Liver (tissue), 9 donors: Measurements from ENCODE around the gene IL22RA1. TPM values are rescaled to one million over a fixed set of nuclear protein-coding genes. Genes with fewer than 3 reads are reported as not detected.

Source experiments
- DNase-seq: peaks from one replicate; pipeline ENCODE4 v3.0.0-alpha.2; 2017; ENCODE audit warnings: low spot score
- H3K27ac ChIP-seq, 2 donors: one replicate each; pipeline ENCODE4 v1.7.0; 2013; ENCODE audit warnings: inconsistent platforms in 2 of 2, low read length in 2 of 2, control low read depth in 1 of 2, low read depth in 1 of 2, mild to moderate bottlenecking in 1 of 2
- H3K27me3 ChIP-seq, 4 donors: one replicate each; pipeline versions ENCODE4 v1.6.1 to v1.7.0; 2013; ENCODE audit warnings: low read length in 3 of 4, inconsistent platforms in 1 of 4, mild to moderate bottlenecking in 1 of 4, moderate library complexity in 1 of 4; ENCODE audit not compliant: control insufficient read depth in 4 of 4, insufficient read depth in 4 of 4
- H3K36me3 ChIP-seq, 4 donors: one replicate each; pipeline versions ENCODE4 v1.6.1 to v1.7.0; 2013; ENCODE audit warnings: low read length in 3 of 4, mild to moderate bottlenecking in 3 of 4, low read depth in 1 of 4, moderate library complexity in 1 of 4; ENCODE audit not compliant: control insufficient read depth in 4 of 4, insufficient read depth in 3 of 4
- H3K4me1 ChIP-seq, 4 donors: one replicate each; pipeline versions ENCODE4 v1.6.1 to v1.7.0; 2013; ENCODE audit warnings: low read length in 3 of 4, mild to moderate bottlenecking in 3 of 4, moderate library complexity in 1 of 4; ENCODE audit not compliant: control insufficient read depth in 4 of 4, insufficient read depth in 4 of 4
- H3K4me3 ChIP-seq, 3 donors: one replicate each; pipeline versions ENCODE4 v1.6.1 to v1.7.0; 2013; ENCODE audit warnings: low read length in 3 of 3, control low read depth in 1 of 3, low read depth in 1 of 3, mild to moderate bottlenecking in 1 of 3
- H3K9ac ChIP-seq, 2 donors: one replicate each; pipeline ENCODE4 v1.7.0; 2013; ENCODE audit warnings: low read length in 2 of 2, mild to moderate bottlenecking in 2 of 2, moderate library complexity in 2 of 2, control low read depth in 1 of 2, low read depth in 1 of 2
- H3K9me3 ChIP-seq, 4 donors: one replicate each; pipeline versions ENCODE4 v1.6.1 to v1.7.0; 2013; ENCODE audit warnings: low read length in 3 of 4; ENCODE audit not compliant: control insufficient read depth in 4 of 4
- CTCF ChIP-seq: fragments of 150-350 bp; IDR thresholded peaks from 2 replicates; pipeline ENCODE4 v1.5.1; 2017; ENCODE audit warnings: improper control_type of control experiment, low read depth, low read length; ENCODE audit not compliant: missing input control
- FOXA1 ChIP-seq: IDR thresholded peaks from 2 replicates; pipeline ENCODE4 v1.6.1; 2016; ENCODE audit warnings: antibody characterized with exemption
- FOXA2 ChIP-seq: IDR thresholded peaks from 2 replicates; pipeline ENCODE4 v1.6.1; 2016; ENCODE audit warnings: antibody characterized with exemption
- GABPA ChIP-seq, 2 donors: IDR thresholded peaks in 1 of 2; conservative IDR thresholded peaks in 1 of 2; 2 replicates each; pipeline ENCODE4 v1.6.1; 2016; ENCODE audit warnings: antibody characterized with exemption in 2 of 2, mild to moderate bottlenecking in 1 of 2, moderate library complexity in 1 of 2
- HNF4A ChIP-seq, 2 donors: conservative IDR thresholded peaks; 2 replicates each; pipeline ENCODE4 v1.6.1; 2016; ENCODE audit warnings: antibody characterized with exemption in 2 of 2, mild to moderate bottlenecking in 2 of 2
- JUND ChIP-seq, 2 donors: IDR thresholded peaks; 2 replicates each; pipeline ENCODE4 v1.6.1; 2016; ENCODE audit warnings: antibody characterized with exemption in 2 of 2
- NR2F2 ChIP-seq: IDR thresholded peaks from 2 replicates; pipeline ENCODE4 v1.6.1; 2016; ENCODE audit warnings: antibody characterized with exemption
- RXRA ChIP-seq, 2 donors: IDR thresholded peaks; 2 replicates each; pipeline ENCODE4 v1.6.1; 2017 to 2018; ENCODE audit warnings: antibody characterized with exemption in 2 of 2, mild to moderate bottlenecking in 1 of 2
- SP1 ChIP-seq: IDR thresholded peaks from 2 replicates; pipeline ENCODE4 v1.6.1; 2018; ENCODE audit warnings: antibody characterized with exemption, mild to moderate bottlenecking
- TAF1 ChIP-seq: conservative IDR thresholded peaks from 2 replicates; pipeline ENCODE4 v1.6.1; 2016; ENCODE audit warnings: antibody characterized with exemption, mild to moderate bottlenecking
- ZBTB33 ChIP-seq: IDR thresholded peaks from 2 replicates; pipeline ENCODE4 v1.6.1; 2016; ENCODE audit warnings: antibody characterized with exemption
- WGBS: extraction: QIAGEN DNeasy Blood & Tissue Kit; methylation state at CpG from one replicate; pipeline ENCODE4 v1.1.7; 2013; 5-methylcytosine and 5-hydroxymethylcytosine counted together
- polyA plus RNA-seq, 2 donors: library from polyadenylated mRNA; stranded (reverse) in 1 of 2; unstranded in 1 of 2; fragments of 200-250 nt in 1 of 2; fragments of >200 nt in 1 of 2; fragmentation: Nextera tagmentation in 1 of 2; extraction: Ambion mirVana in 1 of 2; gene quantifications; one replicate each; pipeline versions ENCODE4 v1.2.1 to v1.2.3, GENCODE V29; 2013 to 2015
- total RNA-seq, 2 donors: library from RNA; depleted of rRNA; stranded (reverse); fragments of >200 nt; gene quantifications; one replicate each; pipeline ENCODE4 v1.2.3, GENCODE V29; 2014
- TF ChIP-seq, protein P1 (sequence below): IDR thresholded peaks from 2 replicates; pipeline ENCODE4 v1.6.1; 2016; ENCODE audit warnings: antibody characterized with exemption, mild to moderate bottlenecking
- TF ChIP-seq, protein P2 (sequence below): IDR thresholded peaks from 2 replicates; pipeline ENCODE4 v1.6.1; 2016; ENCODE audit warnings: antibody characterized with exemption
- TF ChIP-seq, protein P3 (sequence below): IDR thresholded peaks from 2 replicates; pipeline ENCODE4 v1.6.1; 2016; ENCODE audit warnings: antibody characterized with exemption
- donor health status: healthy.
- donor health status: healthy.
- donor health status: healthy.
- donor health status: healthy.
- donor health status: healthy.

IL22RA1 gene
- total and polyA plus RNA-seq, 4 donors, result 2.1 to 4.5 (median 3.4) TPM

DNA sequence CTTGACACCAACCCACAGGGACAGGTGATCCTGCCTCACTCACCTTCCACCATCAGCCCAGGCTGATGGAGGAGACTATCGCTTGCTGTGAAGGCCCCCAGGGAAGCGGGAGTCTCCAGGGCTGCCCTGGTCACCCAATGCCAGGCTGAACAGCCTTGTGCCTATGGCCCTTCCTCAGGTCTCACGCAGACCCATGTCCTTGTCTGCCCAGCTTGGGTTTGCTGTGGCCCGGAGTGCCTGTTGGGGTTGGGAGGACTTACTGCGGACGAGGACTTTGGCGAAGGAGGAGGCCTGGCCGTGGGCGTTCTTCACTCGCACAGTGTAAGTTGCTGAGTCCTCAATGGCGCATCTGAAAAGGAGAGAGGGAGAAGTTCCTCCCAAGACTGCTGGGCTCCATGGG lies 45.3 kb downstream of the IL22RA1 start (continued):
- TF ChIP-seq ZBTB33 (no peak), NR2F2 (no peak), GABPA (IDR thresholded peaks at IDR 0.05 in 1 of 2, conservative IDR thresholded peaks at IDR 0.05 in 1 of 2) (no peak)

- no peak overlapping the region for H3K27ac ChIP-seq
- no peaks in the 10 kb centered on the region for H3K27me3 ChIP-seq
- DNase-seq, result no peak
- H3K9ac ChIP-seq, result no peak overlapping the region
- H3K4me1 ChIP-seq, result no peaks in the 10 kb centered on the region
- no peak overlapping the region for H3K4me3 ChIP-seq
- no peaks in the 10 kb centered on the region for H3K9me3 ChIP-seq
- no peaks in the 10 kb centered on the region for H3K36me3 ChIP-seq
- 91% methylated on average over 5 of the region's 5 CpGs for WGBS
- TF ChIP-seq FOXA1, result no peak
- TF ChIP-seq, protein P1, sequence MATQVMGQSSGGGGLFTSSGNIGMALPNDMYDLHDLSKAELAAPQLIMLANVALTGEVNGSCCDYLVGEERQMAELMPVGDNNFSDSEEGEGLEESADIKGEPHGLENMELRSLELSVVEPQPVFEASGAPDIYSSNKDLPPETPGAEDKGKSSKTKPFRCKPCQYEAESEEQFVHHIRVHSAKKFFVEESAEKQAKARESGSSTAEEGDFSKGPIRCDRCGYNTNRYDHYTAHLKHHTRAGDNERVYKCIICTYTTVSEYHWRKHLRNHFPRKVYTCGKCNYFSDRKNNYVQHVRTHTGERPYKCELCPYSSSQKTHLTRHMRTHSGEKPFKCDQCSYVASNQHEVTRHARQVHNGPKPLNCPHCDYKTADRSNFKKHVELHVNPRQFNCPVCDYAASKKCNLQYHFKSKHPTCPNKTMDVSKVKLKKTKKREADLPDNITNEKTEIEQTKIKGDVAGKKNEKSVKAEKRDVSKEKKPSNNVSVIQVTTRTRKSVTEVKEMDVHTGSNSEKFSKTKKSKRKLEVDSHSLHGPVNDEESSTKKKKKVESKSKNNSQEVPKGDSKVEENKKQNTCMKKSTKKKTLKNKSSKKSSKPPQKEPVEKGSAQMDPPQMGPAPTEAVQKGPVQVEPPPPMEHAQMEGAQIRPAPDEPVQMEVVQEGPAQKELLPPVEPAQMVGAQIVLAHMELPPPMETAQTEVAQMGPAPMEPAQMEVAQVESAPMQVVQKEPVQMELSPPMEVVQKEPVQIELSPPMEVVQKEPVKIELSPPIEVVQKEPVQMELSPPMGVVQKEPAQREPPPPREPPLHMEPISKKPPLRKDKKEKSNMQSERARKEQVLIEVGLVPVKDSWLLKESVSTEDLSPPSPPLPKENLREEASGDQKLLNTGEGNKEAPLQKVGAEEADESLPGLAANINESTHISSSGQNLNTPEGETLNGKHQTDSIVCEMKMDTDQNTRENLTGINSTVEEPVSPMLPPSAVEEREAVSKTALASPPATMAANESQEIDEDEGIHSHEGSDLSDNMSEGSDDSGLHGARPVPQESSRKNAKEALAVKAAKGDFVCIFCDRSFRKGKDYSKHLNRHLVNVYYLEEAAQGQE, result no peak
Measured at GRCh38 chr1:24096739-24097103, 46.2 kb downstream of the IL22RA1 start.

DNA sequence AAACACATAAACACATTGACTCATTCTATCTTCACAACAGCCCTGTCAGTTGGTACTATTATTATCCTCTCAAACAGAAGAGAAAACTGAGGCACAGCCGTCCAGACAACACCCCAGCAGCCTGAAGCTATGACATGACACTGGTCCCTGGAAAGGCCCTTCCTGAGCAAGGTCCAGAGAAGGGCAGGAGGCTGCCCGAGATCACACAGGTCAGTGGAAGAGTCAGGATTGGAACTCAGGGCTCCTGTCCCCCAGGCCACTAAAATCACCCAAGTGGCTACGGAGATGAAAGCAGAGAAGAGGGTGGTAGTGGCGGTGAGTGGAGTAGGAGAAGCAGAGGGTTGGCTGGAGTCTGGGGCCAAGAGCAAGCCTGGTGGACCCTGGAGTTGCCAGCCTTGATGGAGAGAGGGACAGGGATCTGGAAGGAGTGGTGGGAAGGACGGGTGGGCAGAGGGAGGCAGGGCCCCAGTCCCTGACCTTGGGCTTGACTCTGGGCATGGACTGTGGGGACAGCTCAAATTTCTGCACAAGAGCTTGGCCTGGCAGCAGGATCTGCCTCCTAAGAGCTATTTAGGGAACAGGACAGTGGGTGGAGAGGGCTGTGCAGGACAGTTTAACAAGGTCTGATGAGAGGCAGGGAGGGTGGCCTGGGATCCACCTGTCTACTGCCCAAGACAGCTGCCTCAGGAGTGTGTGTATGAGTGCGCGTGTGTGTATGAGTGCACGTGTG lies 46.8 kb downstream of the IL22RA1 start:
- 93% methylated on average over 8 of the region's 8 CpGs for WGBS
- Histone ChIP-seq H3K36me3 (no peaks in the 10 kb centered on the region), H3K27me3 (no peaks in the 10 kb centered on the region), H3K9ac (no peak overlapping the region), H3K9me3 (no peaks in the 10 kb centered on the region), H3K27ac (no peak overlapping the region), H3K4me3 (no peak overlapping the region), H3K4me1 (no peaks in the 10 kb centered on the region)
- DNase-seq, result no peak
- TF ChIP-seq CTCF (no peak), HNF4A (conservative IDR thresholded peaks at IDR 0.05) (no peak), FOXA2 (no peak), FOXA1 (no peak), SP1 (no peak), RXRA (IDR thresholded peaks at IDR 0.05) (no peak), JUND (IDR thresholded peaks at IDR 0.05) (no peak), TAF1 (no peak), GABPA (IDR thresholded peaks at IDR 0.05 in 1 of 2, conservative IDR thresholded peaks at IDR 0.05 in 1 of 2) (no peak)
- TF ChIP-seq, protein P1, result no peak
- TF ChIP-seq, protein P2, sequence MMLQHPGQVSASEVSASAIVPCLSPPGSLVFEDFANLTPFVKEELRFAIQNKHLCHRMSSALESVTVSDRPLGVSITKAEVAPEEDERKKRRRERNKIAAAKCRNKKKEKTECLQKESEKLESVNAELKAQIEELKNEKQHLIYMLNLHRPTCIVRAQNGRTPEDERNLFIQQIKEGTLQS, result no peak
- TF ChIP-seq, protein P3, sequence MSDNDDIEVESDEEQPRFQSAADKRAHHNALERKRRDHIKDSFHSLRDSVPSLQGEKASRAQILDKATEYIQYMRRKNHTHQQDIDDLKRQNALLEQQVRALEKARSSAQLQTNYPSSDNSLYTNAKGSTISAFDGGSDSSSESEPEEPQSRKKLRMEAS, result no peak
